ENCODE data around the gene RASL10B.
"Not testable (repeated sequence)": the region's sequence is repeated elsewhere in the genome, so short reads cannot be mapped to it uniquely, and the experiment has no call there.

The RASL10B gene

GRCh38 chr17:35748979-35749378, 17.5 kb downstream of the RASL10B start:
- no peak for TF ChIP-seq CTCF (IDR thresholded peaks at IDR 0.05; ENCODE audit: low read depth, low read length)
- no peak for DNase-seq (ENCODE audit: extremely low read depth, low read depth)

- TF ChIP-seq CTCF (IDR thresholded peaks at IDR 0.05; ENCODE audit: low read depth, low read length), result no peak
- DNase-seq (ENCODE audit: extremely low read depth, low read depth), result no peak
These were observed 18.3 kb downstream of the RASL10B start for GRCh38 chr17:35749560-35750412.

DNA sequence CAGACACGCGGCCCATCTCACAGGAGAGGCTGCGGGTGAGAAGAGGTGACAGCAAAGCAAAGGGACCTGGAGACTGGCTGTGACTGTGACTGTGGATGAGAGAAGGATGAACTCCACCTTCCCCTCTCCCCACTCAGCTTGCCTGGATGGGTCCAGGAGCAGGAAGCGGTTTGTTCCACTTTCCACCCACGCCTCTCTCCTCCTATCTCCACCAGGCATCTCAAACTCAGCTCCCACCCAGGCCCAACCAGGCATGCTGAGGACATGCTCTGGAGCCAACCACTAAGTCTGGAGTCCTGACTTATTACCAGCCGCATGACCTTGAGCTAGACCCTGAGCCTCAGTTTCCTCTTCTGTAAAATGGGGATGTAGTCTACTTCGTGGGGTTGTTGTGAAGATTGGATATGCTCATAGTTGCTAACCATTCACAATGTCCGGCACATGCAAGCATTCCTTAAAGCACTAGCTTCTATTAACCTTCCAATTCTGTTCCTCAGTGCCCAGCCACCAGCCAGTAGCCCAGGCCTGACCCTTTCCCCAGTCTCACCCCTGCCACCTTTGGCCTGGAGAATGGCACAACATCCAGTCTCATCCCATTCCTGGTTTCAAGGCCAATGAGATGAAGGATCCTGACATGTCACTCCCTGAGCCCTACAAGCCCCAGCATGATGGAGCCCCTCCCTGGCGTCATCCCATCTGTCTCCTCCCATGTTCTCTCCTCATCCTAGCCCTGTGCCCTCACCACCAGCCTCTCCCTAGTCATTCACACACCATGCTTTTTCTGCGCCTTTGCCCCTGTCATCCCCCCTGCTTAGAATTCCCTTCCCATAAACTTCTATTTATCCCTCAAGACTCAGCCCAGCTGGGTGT, 19.3 kb downstream of the RASL10B start:
- DNase-seq (ENCODE audit: extremely low read depth, low read depth), result no peak
- no peak for TF ChIP-seq CTCF (IDR thresholded peaks at IDR 0.05; ENCODE audit: low read depth, low read length)

GRCh38 chr17:35751541-35751940, 20.1 kb downstream of the RASL10B start:
- DNase-seq (ENCODE audit: extremely low read depth, low read depth), result not testable (repeated sequence)

DNA sequence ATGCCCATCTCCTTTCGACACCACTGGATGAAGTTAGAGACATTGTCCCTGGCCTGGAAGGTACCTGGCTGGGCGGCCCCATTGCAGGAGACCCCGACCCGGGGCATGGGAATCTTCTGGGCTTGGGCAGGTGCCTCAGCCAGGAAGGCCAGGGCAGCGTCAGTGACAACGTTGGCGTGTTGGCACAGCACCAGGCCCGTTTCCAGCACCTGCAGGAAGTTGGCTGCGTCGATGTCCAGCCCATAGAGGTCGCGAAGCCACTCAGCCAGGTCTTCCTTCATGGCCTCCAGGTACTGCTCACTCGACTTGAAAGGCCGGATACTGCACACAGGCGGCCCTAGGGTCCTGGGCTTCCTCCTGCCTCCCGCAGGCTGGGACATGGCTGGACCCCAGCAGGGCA, 21.0 kb downstream of the RASL10B start:
- DNase-seq (ENCODE audit: extremely low read depth, low read depth), result no peak
- no peak for TF ChIP-seq CTCF (IDR thresholded peaks at IDR 0.05; ENCODE audit: low read depth, low read length)

DNA sequence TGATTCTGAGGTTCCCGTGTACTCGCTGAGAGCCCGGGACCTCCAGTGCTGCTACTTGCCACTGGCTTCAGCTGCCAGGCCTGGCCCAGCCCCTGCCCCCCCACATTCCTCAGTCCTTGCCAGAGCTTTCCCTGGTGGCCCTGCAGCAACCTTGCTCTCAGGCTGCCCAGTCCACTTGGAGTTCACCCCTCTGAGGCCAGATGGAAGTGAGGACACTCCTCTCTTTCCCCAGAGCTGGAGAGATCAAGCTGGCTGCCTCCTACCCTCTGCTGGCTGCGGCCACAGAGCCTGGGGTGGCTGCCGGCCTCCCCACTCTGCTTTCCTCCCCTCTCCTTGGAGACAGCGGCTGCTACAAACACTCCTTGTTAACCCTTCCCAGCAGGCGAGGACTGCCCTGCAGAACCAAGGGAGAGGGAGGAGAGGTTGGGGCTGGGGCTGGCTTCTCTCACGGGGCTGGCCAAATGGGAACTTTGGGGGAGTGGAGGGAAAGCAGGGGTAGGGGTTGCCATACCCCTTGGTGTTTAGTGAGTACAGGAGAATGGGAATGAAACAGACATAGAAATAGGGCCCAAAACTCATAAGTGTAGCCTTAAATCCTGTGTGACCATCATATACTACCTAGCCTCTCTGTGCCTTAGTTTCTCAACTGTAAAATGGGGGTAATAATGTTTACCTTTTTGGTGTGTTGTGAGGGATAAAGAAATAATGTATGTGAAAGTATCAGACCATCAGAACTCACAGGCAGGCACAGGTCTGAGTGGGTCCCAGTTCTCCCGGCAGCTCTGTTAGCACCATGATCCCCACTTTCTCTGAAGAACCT, 21.7 kb downstream of the RASL10B start, which contains the start of gene GAS2L2:
GAS2L2 (minus strand) TSS at position 295 of the 820 bp plus-strand sequence. CDS start 389 bp downstream, outside the sequence.
- DNase-seq (ENCODE audit: extremely low read depth, low read depth), result no peak
- TF ChIP-seq CTCF (IDR thresholded peaks at IDR 0.05; ENCODE audit: low read depth, low read length), result no peak

DNA sequence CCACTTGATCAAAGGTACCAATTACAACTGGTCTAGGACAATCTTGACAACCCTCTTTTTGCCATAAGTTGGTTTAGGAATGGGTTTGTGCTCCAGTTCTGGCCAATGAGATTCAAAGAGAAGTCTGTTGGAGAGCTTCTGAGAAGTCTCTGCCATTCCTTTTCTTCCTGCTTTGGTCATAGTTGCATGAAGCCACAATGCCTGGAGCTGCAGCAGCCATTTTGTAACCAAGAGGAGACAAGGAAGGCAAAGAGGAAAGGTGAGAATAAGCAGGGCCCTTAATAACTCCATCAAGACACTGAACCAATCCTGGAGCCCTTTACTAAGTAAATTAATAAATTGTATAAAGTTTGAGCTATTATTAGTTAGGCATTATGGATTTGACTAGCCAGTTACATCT, 25.8 kb downstream of the RASL10B start:
- TF ChIP-seq CTCF (IDR thresholded peaks at IDR 0.05; ENCODE audit: low read depth, low read length), result no peak
- no peak for DNase-seq (ENCODE audit: extremely low read depth, low read depth)

All from AG09319 (cell line).